BE2C (cell line): ENCODE measurements around the gene FRMD5.

Experiments
- DNase-seq: peaks from one replicate; pipeline ENCODE4 v3.0.0-alpha.2; 2020
- H3K27me3 ChIP-seq: fragments of 250-450 bp; sonication (Bioruptor Pico); 2 replicates; pipeline ENCODE4 v1.5.1; 2020; ENCODE audit warnings: mild to moderate bottlenecking
- H3K36me3 ChIP-seq: fragments of 250-450 bp; sonication (Bioruptor Pico); 2 replicates; pipeline ENCODE4 v1.5.1; 2020; ENCODE audit warnings: mild to moderate bottlenecking
- H3K4me1 ChIP-seq: fragments of 250-450 bp; sonication (Bioruptor Pico); 2 replicates; pipeline ENCODE4 v1.5.1; 2020
- H3K4me3 ChIP-seq: 2 replicates; pipeline ENCODE4 v1.5.1; 2011; ENCODE audit warnings: low read depth, low read length
- H3K9me3 ChIP-seq: fragments of 250-450 bp; sonication (Bioruptor Pico); 2 replicates; pipeline ENCODE4 v1.5.1; 2020
- CTCF ChIP-seq: IDR thresholded peaks from 2 replicates; pipeline ENCODE4 v1.5.1; 2012; ENCODE audit warnings: mild to moderate bottlenecking, low read depth, low read length

FRMD5 gene

GRCh38 chr15:43886558-43886957 is 308.5 kb downstream of the FRMD5 start:
- DNase-seq = no peak
- TF ChIP-seq CTCF = no peak
- no peaks in the 10 kb centered on the region for H3K9me3 ChIP-seq
- no peak overlapping the region for H3K4me3 ChIP-seq
- no peaks in the 10 kb centered on the region for H3K27me3 ChIP-seq
- H3K4me1 ChIP-seq = no peaks in the 10 kb centered on the region
- peaks cover 14% of the 10 kb centered on the region for H3K36me3 ChIP-seq

- no peak for TF ChIP-seq CTCF
- Histone ChIP-seq H3K9me3 (0 out of 2 replicates have a peak, but pooled peaks cover 3% of the 10 kb centered on the region), H3K27me3 (no peaks in the 10 kb centered on the region), H3K4me1 (peaks cover under 1% of the 10 kb centered on the region; the same call in 1 of the 2 replicates), H3K4me3 (no peak overlapping the region), H3K36me3 (peaks cover 16% of the 10 kb centered on the region)
- DNase-seq = no peak
These were observed 311.5 kb downstream of the FRMD5 start for GRCh38 chr15:43883571-43883970.

GRCh38 chr15:43881944-43882343 is 313.1 kb downstream of the FRMD5 start:
- H3K4me3 ChIP-seq = no peak overlapping the region
- peak; percentile 74 for TF ChIP-seq CTCF
- no peaks in the 10 kb centered on the region for H3K27me3 ChIP-seq
- peaks cover 21% of the 10 kb centered on the region for H3K36me3 ChIP-seq
- DNase-seq = no peak
- peaks cover 4% of the 10 kb centered on the region for H3K4me1 ChIP-seq
- 0 out of 2 replicates have a peak, but pooled peaks cover 3% of the 10 kb centered on the region for H3K9me3 ChIP-seq

- Histone ChIP-seq H3K4me1 (peaks cover 4% of the 10 kb centered on the region), H3K36me3 (peaks cover 21% of the 10 kb centered on the region), H3K9me3 (0 out of 2 replicates have a peak, but pooled peaks cover 3% of the 10 kb centered on the region), H3K27me3 (no peaks in the 10 kb centered on the region), H3K4me3 (no peak overlapping the region)
- TF ChIP-seq CTCF = no peak
- DNase-seq = no peak
These were observed 313.8 kb downstream of the FRMD5 start for GRCh38 chr15:43881245-43881644.

- H3K4me1 ChIP-seq = peaks cover 4% of the 10 kb centered on the region
- peaks cover 21% of the 10 kb centered on the region for H3K36me3 ChIP-seq
- 0 out of 2 replicates have a peak, but pooled peaks cover 3% of the 10 kb centered on the region for H3K9me3 ChIP-seq
- no peaks in the 10 kb centered on the region for H3K27me3 ChIP-seq
- no peak for TF ChIP-seq CTCF
- H3K4me3 ChIP-seq = no peak overlapping the region
- DNase-seq = no peak
These were observed 314.5 kb downstream of the FRMD5 start for GRCh38 chr15:43880406-43881194.
